ENCODE measurements around the gene PNRC1.

DNA sequence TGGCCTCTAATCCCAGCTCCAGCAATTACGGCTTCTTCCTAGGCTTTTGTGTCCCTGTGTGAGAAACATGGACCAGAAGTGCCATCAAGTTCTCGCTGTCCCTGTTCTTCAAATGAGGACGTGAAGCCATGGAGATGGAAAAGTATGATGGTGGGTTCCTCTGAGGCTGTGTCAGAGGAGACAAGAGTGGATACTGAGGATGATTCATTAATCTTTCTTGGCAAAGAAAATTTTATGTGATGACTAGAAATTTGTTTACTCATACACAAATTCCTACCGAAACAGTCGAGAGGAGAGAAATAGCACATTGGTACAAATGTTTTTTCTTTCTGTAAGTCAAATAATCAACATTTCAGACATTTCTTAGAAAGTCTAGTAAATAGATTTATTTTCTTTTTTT is 35.0 kb upstream of the PNRC1 start:
- TF ChIP-seq, protein P1, sequence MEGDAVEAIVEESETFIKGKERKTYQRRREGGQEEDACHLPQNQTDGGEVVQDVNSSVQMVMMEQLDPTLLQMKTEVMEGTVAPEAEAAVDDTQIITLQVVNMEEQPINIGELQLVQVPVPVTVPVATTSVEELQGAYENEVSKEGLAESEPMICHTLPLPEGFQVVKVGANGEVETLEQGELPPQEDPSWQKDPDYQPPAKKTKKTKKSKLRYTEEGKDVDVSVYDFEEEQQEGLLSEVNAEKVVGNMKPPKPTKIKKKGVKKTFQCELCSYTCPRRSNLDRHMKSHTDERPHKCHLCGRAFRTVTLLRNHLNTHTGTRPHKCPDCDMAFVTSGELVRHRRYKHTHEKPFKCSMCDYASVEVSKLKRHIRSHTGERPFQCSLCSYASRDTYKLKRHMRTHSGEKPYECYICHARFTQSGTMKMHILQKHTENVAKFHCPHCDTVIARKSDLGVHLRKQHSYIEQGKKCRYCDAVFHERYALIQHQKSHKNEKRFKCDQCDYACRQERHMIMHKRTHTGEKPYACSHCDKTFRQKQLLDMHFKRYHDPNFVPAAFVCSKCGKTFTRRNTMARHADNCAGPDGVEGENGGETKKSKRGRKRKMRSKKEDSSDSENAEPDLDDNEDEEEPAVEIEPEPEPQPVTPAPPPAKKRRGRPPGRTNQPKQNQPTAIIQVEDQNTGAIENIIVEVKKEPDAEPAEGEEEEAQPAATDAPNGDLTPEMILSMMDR (IDR thresholded peaks at IDR 0.05) = no peak
- no peak for TF ChIP-seq EZH2 (IDR thresholded peaks at IDR 0.05)
- TF ChIP-seq EZH2phosphoT487 (IDR thresholded peaks at IDR 0.05) = no peak
